Adrenal gland (tissue), 12 donors: ENCODE measurements around the gene LRRC74A. TPM values are rescaled to one million over a fixed set of nuclear protein-coding genes. Genes with fewer than 3 reads are reported as not detected.

Experiments used
- DNase-seq, 7 donors: peaks; one replicate each; pipeline ENCODE4 v3.0.0-alpha.2; 2019 to 2020
- H3K27ac ChIP-seq, 5 donors: fragments of 200-600 bp; sonication (generic) in 4 of 5; 1 replicate in 3 of 5; 2 replicates in 2 of 5; pipeline versions ENCODE4 v1.5.1 to v1.8.0; 2016 to 2020; ENCODE audit warnings: mild to moderate bottlenecking in 1 of 5
- H3K27me3 ChIP-seq: fragments of 200-600 bp; 2 replicates; pipeline ENCODE4 v1.8.0; 2021
- H3K36me3 ChIP-seq, 2 donors: fragments of 200-600 bp; replicated peaks in 1 of 2; 1 replicate in 1 of 2; 2 replicates in 1 of 2; pipeline versions ENCODE4 v1.5.1 to v1.8.0; 2018 to 2022
- H3K4me1 ChIP-seq, 2 donors: fragments of 200-600 bp; replicated peaks in 1 of 2; 1 replicate in 1 of 2; 2 replicates in 1 of 2; pipeline versions ENCODE4 v1.5.1 to v1.8.0; 2018 to 2021
- H3K4me3 ChIP-seq, 4 donors: fragments of 200-600 bp; sonication (generic) in 3 of 4; one replicate each; pipeline ENCODE4 v1.5.1; 2016 to 2018
- H3K9me3 ChIP-seq, 3 donors: fragments of 200-600 bp; sonication (generic) in 1 of 3; replicated peaks in 1 of 3; 1 replicate in 2 of 3; 2 replicates in 1 of 3; pipeline versions ENCODE4 v1.5.1 to v1.8.0; 2016 to 2021
- CTCF ChIP-seq, 6 experiments: fragments of 450-650 bp in 4 of 6; fragments of 200-600 bp in 2 of 6; sonication (generic) in 1 of 6; IDR thresholded peaks; 1 replicate in 5 of 6; 2 replicates in 1 of 6; pipeline versions ENCODE4 v1.5.1 to v1.8.0; 2016 to 2021; ENCODE audit warnings: antibody characterized with exemption in 6 of 6, mild to moderate bottlenecking in 2 of 6, moderate library complexity in 1 of 6
- POLR2A ChIP-seq, 2 donors: fragments of 450-650 bp; IDR thresholded peaks; one replicate each; pipeline ENCODE4 v1.6.1; 2017; ENCODE audit warnings: antibody characterized with exemption in 2 of 2, mild to moderate bottlenecking in 2 of 2, moderate library complexity in 1 of 2
- WGBS, 4 donors: extraction: QIAGEN DNeasy Blood & Tissue Kit in 2 of 4; methylation state at CpG; one replicate each; pipeline versions ENCODE4 v1.1.5 to v1.1.7; 2013 to 2017; 5-methylcytosine and 5-hydroxymethylcytosine counted together
- intact Hi-C, 2 donors: fragments of 100-400 bp; cut with DNase I; formaldehyde crosslinking; loops; one replicate each; pipeline versions ENCODE4 v1.14.1 to v1.15.0; 2022 to 2023
- polyA plus RNA-seq, 3 donors: library from polyadenylated mRNA; stranded (reverse); fragments of 200-250 nt in 2 of 3; fragments of 350-450 nt in 1 of 3; fragmentation: Illumina TruSeq in 1 of 3; extraction: RNeasy Lipid Tissue Mini Kit (QIAGEN cat#74804) in 1 of 3; gene quantifications; one replicate each; pipeline ENCODE4 v1.2.3, GENCODE V29; 2013 to 2014
- total RNA-seq, 9 donors: library from RNA; depleted of rRNA in 4 of 9; stranded (reverse); fragments of >200 nt in 4 of 9; fragments of 120-200 nt in 1 of 9; fragmentation: NEBNext Ultra II Directional in 1 of 9; extraction: Animal tissue kit (Norgen Biotek cat#: 25700) in 1 of 9; gene quantifications; one replicate each; pipeline versions ENCODE4 v1.1.0 to v1.2.4, GENCODE V29; 2013 to 2023
- donor health status: healthy with polysubstance abuse.
- donor health status: Bipolar disorder and iron deficiency.
- donor health status: DM: yes; HTN: yes; CAD: no.
- donor health status: DM: no; HTN: no; CAD: no.
- donor health status: DM: no; HTN: no; CAD: no.
- donor health status: DM: yes; HTN: yes; CAD: no.

The LRRC74A gene
- total and polyA plus RNA-seq, 12 donors, result not detected

- Histone ChIP-seq H3K27ac (peak overlapping the region in 1 of 5 donors; percentile 11), H3K27me3 (no peaks in the 10 kb centered on the region), H3K36me3 (no peaks in the 10 kb centered on the region), H3K9me3 (no peaks in the 10 kb centered on the region), H3K4me3 (no peak overlapping the region), H3K4me1 (peaks cover 0 to 9% of the 10 kb centered on the region in 2 donors)
- WGBS, 4 donors, result 65 to 73% (median 69%) methylated on average over 24 to 25 of the region's 25 CpGs
- peak in 4 of 7 donors; percentile 28 to 44 (median 42) for DNase-seq
- TF ChIP-seq CTCF (IDR thresholded peaks at IDR 0.05) (no peak), POLR2A (IDR thresholded peaks at IDR 0.05) (no peak)
- intact Hi-C loops, result no loop called here
These were observed 41.6 kb downstream of the LRRC74A start for GRCh38 chr14:76867516-76868453.

- peaks cover 0 to 9% of the 10 kb centered on the region in 2 donors for H3K4me1 ChIP-seq
- WGBS, 4 donors, result 69 to 86% (median 82%) methylated on average over 9 to 29 of the region's 29 CpGs
- H3K36me3 ChIP-seq, result no peaks in the 10 kb centered on the region
- no peak for TF ChIP-seq POLR2A (IDR thresholded peaks at IDR 0.05)
- no peaks in the 10 kb centered on the region for H3K27me3 ChIP-seq
- no peak overlapping the region for H3K27ac ChIP-seq
- DNase-seq, result no peak
- no peak overlapping the region for H3K4me3 ChIP-seq
- no peaks in the 10 kb centered on the region for H3K9me3 ChIP-seq
- intact Hi-C loops, result no loop called here
These were observed 42.4 kb downstream of the LRRC74A start for GRCh38 chr14:76868454-76869170.

GRCh38 chr14:76870166-76870565, 44.0 kb downstream of the LRRC74A start:
- peak in 1 of 6 experiments; percentile 4 for TF ChIP-seq CTCF (IDR thresholded peaks at IDR 0.05)
- TF ChIP-seq POLR2A (IDR thresholded peaks at IDR 0.05), result no peak
- no peaks in the 10 kb centered on the region for H3K36me3 ChIP-seq
- no peak overlapping the region for H3K4me3 ChIP-seq
- whole genome bisulfite sequencing, 4 donors, result 60 to 74% (median 65%) methylated on average over 7 of the region's 7 CpGs
- H3K27ac ChIP-seq, result no peak overlapping the region
- intact Hi-C loops, result loop anchor here in 1 of 2 donors (10.0 kb wide), 2 partner anchors 445 to 595 kb away; no protein-coding TSS in a partner anchor
- H3K9me3 ChIP-seq, result no peaks in the 10 kb centered on the region
- DNase-seq, result no peak
- H3K4me1 ChIP-seq, result no peaks in the 10 kb centered on the region
- H3K27me3 ChIP-seq, result no peaks in the 10 kb centered on the region

GRCh38 chr14:76872796-76873432, 46.7 kb downstream of the LRRC74A start:
- Histone ChIP-seq H3K4me3 (no peak overlapping the region), H3K27ac (no peak overlapping the region), H3K27me3 (no peaks in the 10 kb centered on the region), H3K9me3 (no peaks in the 10 kb centered on the region), H3K36me3 (no peaks in the 10 kb centered on the region), H3K4me1 (no peaks in the 10 kb centered on the region)
- intact Hi-C loops, result loop anchor here in 1 of 2 donors (10.0 kb wide), 2 partner anchors 442 to 592 kb away; no protein-coding TSS in a partner anchor
- DNase-seq, result peak; percentile 39 to 84 (median 62)
- WGBS, 4 donors, result 21 to 28% (median 24%) methylated on average over 11 to 12 of the region's 12 CpGs
- TF ChIP-seq CTCF (IDR thresholded peaks at IDR 0.05) (peak; percentile 74 to 89 (median 84)), POLR2A (IDR thresholded peaks at IDR 0.05) (no peak)
